ENCODE data around the gene HRH1. TPM values are rescaled to one million over a fixed set of nuclear protein-coding genes. Genes with fewer than 3 reads are reported as not detected.

Gene HRH1
- total RNA-seq, 4 donors from 2014 or later: 0.75 to 1.2 (median 0.98) TPM

- Histone ChIP-seq H3K9me3 (no peaks in the 10 kb centered on the region), H3K27me3 (peaks cover 0 to 3% (median 0%) of the 10 kb centered on the region in 3 donors), H3K27ac (no peak overlapping the region), H3K4me1 (no peaks in the 10 kb centered on the region), H3K4me3 (no peak overlapping the region), H3K36me3 (no peaks in the 10 kb centered on the region)
- in situ Hi-C loops (cut with MboI; ENCODE audit: low sequenced_read_pairs in 4 of 4): loop anchor here (10.0 to 25.0 kb wide), 2 partner anchors 96 to 98 kb away; no protein-coding TSS in a partner anchor
- TF ChIP-seq POLR2A (IDR thresholded peaks at IDR 0.05) (no peak), CTCF (IDR thresholded peaks at IDR 0.05 in 4 of 5, conservative IDR thresholded peaks at IDR 0.05 in 1 of 5) (no peak)
- DNase-seq: no peak
- intact Hi-C loops (cut with DNase I; ENCODE audit: low total_unique reads): loop anchor here (5.0 kb wide), 1 partner anchor 413 kb away; no protein-coding TSS in a partner anchor
- no peak for ATAC-seq
These were observed 84.6 kb downstream of the HRH1 start for GRCh38 chr3:11238880-11239279.

- ATAC-seq (no peak), DNase-seq (no peak)
- Histone ChIP-seq H3K4me1 (no peaks in the 10 kb centered on the region), H3K4me3 (no peak overlapping the region), H3K27ac (no peak overlapping the region), H3K36me3 (no peaks in the 10 kb centered on the region), H3K9me3 (no peaks in the 10 kb centered on the region), H3K27me3 (peaks cover 0 to 3% (median 0%) of the 10 kb centered on the region in 3 donors)
- in situ Hi-C loops (cut with MboI; ENCODE audit: low sequenced_read_pairs in 4 of 4) (loop anchor here (10.0 to 25.0 kb wide), 2 partner anchors 95 to 98 kb away; no protein-coding TSS in a partner anchor), intact Hi-C loops (cut with DNase I; ENCODE audit: low total_unique reads) (loop anchor here (5.0 kb wide), 1 partner anchor 413 kb away; no protein-coding TSS in a partner anchor)
- no peak for TF ChIP-seq CTCF (IDR thresholded peaks at IDR 0.05 in 4 of 5, conservative IDR thresholded peaks at IDR 0.05 in 1 of 5)
- TF ChIP-seq POLR2A (IDR thresholded peaks at IDR 0.05): no peak
These were observed 85.5 kb downstream of the HRH1 start for GRCh38 chr3:11239796-11240195.

GRCh38 chr3:11240496-11240895 is 86.2 kb downstream of the HRH1 start:
- Histone ChIP-seq H3K36me3 (no peaks in the 10 kb centered on the region), H3K9me3 (no peaks in the 10 kb centered on the region), H3K4me3 (no peak overlapping the region), H3K4me1 (no peaks in the 10 kb centered on the region), H3K27ac (no peak overlapping the region), H3K27me3 (peaks cover 0 to 3% (median 0%) of the 10 kb centered on the region in 3 donors)
- DNase-seq: no peak
- no peak for TF ChIP-seq CTCF (IDR thresholded peaks at IDR 0.05 in 4 of 5, conservative IDR thresholded peaks at IDR 0.05 in 1 of 5)
- no peak for TF ChIP-seq POLR2A (IDR thresholded peaks at IDR 0.05)
- intact Hi-C loops (cut with DNase I; ENCODE audit: low total_unique reads): no loop called here
- no peak for ATAC-seq
- in situ Hi-C loops (cut with MboI; ENCODE audit: low sequenced_read_pairs in 4 of 4): loop anchor here in 1 of 4 donors (25.0 kb wide), 1 partner anchor 97 kb away; no protein-coding TSS in a partner anchor

GRCh38 chr3:11244121-11244677 is 89.9 kb downstream of the HRH1 start:
- intact Hi-C loops (cut with DNase I; ENCODE audit: low total_unique reads): no loop called here

More at GRCh38 chr3:11244121-11244677, 89.9 kb downstream of the HRH1 start:
- no peak overlapping the region for H3K4me3 ChIP-seq
- H3K27me3 ChIP-seq: no peaks in the 10 kb centered on the region
- in situ Hi-C loops (cut with MboI; ENCODE audit: low sequenced_read_pairs in 4 of 4): loop anchor here in 1 of 4 donors (25.0 kb wide), 1 partner anchor 93 kb away; no protein-coding TSS in a partner anchor
- TF ChIP-seq CTCF (IDR thresholded peaks at IDR 0.05 in 4 of 5, conservative IDR thresholded peaks at IDR 0.05 in 1 of 5) (no peak), POLR2A (IDR thresholded peaks at IDR 0.05) (no peak)
- no peak overlapping the region for H3K27ac ChIP-seq
- H3K4me1 ChIP-seq: no peaks in the 10 kb centered on the region
- DNase-seq: no peak
- ATAC-seq: no peak
- no peaks in the 10 kb centered on the region for H3K9me3 ChIP-seq
- H3K36me3 ChIP-seq: no peaks in the 10 kb centered on the region
